ENCODE measurements around the gene COPS9.

COPS9 gene

GRCh38 chr2:240168041-240168440 lies 31.9 kb upstream of the COPS9 start:
- H3K36me3 ChIP-seq (ENCODE audit: control insufficient read depth, insufficient read depth, low read length), result no peaks in the 10 kb centered on the region
- no peak for TF ChIP-seq CTCF (IDR thresholded peaks at IDR 0.05; ENCODE audit: insufficient read depth, low read length, poor library complexity, severe bottlenecking)
- DNase-seq (ENCODE audit: extremely low read depth, insufficient read length), result no peak
- no peaks in the 10 kb centered on the region for H3K27me3 ChIP-seq (replicated peaks; ENCODE audit: control insufficient read depth, insufficient read depth, low read length)
- H3K4me3 ChIP-seq (replicated peaks; ENCODE audit: low read depth, low read length), result no peak overlapping the region

- Histone ChIP-seq H3K36me3 (ENCODE audit: control insufficient read depth, insufficient read depth, low read length) (no peaks in the 10 kb centered on the region), H3K4me3 (replicated peaks; ENCODE audit: low read depth, low read length) (no peak overlapping the region), H3K27me3 (replicated peaks; ENCODE audit: control insufficient read depth, insufficient read depth, low read length) (no peaks in the 10 kb centered on the region)
- TF ChIP-seq CTCF (IDR thresholded peaks at IDR 0.05; ENCODE audit: insufficient read depth, low read length, poor library complexity, severe bottlenecking), result no peak
- no peak for DNase-seq (ENCODE audit: extremely low read depth, insufficient read length)
These were observed 31.4 kb upstream of the COPS9 start for GRCh38 chr2:240167588-240167880.

GRCh38 chr2:240166761-240167587 lies 30.9 kb upstream of the COPS9 start:
- no peak for DNase-seq (ENCODE audit: extremely low read depth, insufficient read length)
- H3K4me3 ChIP-seq (replicated peaks; ENCODE audit: low read depth, low read length), result no peak overlapping the region
- no peaks in the 10 kb centered on the region for H3K27me3 ChIP-seq (replicated peaks; ENCODE audit: control insufficient read depth, insufficient read depth, low read length)
- no peak for TF ChIP-seq CTCF (IDR thresholded peaks at IDR 0.05; ENCODE audit: insufficient read depth, low read length, poor library complexity, severe bottlenecking)
- no peaks in the 10 kb centered on the region for H3K36me3 ChIP-seq (ENCODE audit: control insufficient read depth, insufficient read depth, low read length)

GRCh38 chr2:240166191-240166590 lies 30.1 kb upstream of the COPS9 start:
- TF ChIP-seq CTCF (IDR thresholded peaks at IDR 0.05; ENCODE audit: insufficient read depth, low read length, poor library complexity, severe bottlenecking), result no peak
- no peaks in the 10 kb centered on the region for H3K36me3 ChIP-seq (ENCODE audit: control insufficient read depth, insufficient read depth, low read length)
- H3K4me3 ChIP-seq (replicated peaks; ENCODE audit: low read depth, low read length), result no peak overlapping the region
- no peak for DNase-seq (ENCODE audit: extremely low read depth, insufficient read length)
- no peaks in the 10 kb centered on the region for H3K27me3 ChIP-seq (replicated peaks; ENCODE audit: control insufficient read depth, insufficient read depth, low read length)

- no peaks in the 10 kb centered on the region for H3K36me3 ChIP-seq (ENCODE audit: control insufficient read depth, insufficient read depth, low read length)
- no peak overlapping the region for H3K4me3 ChIP-seq (replicated peaks; ENCODE audit: low read depth, low read length)
- H3K27me3 ChIP-seq (replicated peaks; ENCODE audit: control insufficient read depth, insufficient read depth, low read length), result no peaks in the 10 kb centered on the region
- no peak for TF ChIP-seq CTCF (IDR thresholded peaks at IDR 0.05; ENCODE audit: insufficient read depth, low read length, poor library complexity, severe bottlenecking)
- no peak for DNase-seq (ENCODE audit: extremely low read depth, insufficient read length)
These were observed 29.6 kb upstream of the COPS9 start for GRCh38 chr2:240165661-240166060.

- H3K27me3 ChIP-seq (replicated peaks; ENCODE audit: control insufficient read depth, insufficient read depth, low read length), result no peaks in the 10 kb centered on the region
- no peak for TF ChIP-seq CTCF (IDR thresholded peaks at IDR 0.05; ENCODE audit: insufficient read depth, low read length, poor library complexity, severe bottlenecking)
- H3K36me3 ChIP-seq (ENCODE audit: control insufficient read depth, insufficient read depth, low read length), result no peaks in the 10 kb centered on the region
- no peak overlapping the region for H3K4me3 ChIP-seq (replicated peaks; ENCODE audit: low read depth, low read length)
- no peak for DNase-seq (ENCODE audit: extremely low read depth, insufficient read length)
These were observed 28.9 kb upstream of the COPS9 start for GRCh38 chr2:240165034-240165433.
